SW480 (cell line): Measurements from ENCODE around the gene AP1M2.
"Not testable (repeated sequence)": the region's sequence is repeated elsewhere in the genome, so short reads cannot be mapped to it uniquely, and the experiment has no call there.

Source experiments
- DNase-seq: peaks from one replicate; pipeline ENCODE4 v3.0.0-alpha.2; 2016; ENCODE audit warnings: low spot score

AP1M2 gene

DNA sequence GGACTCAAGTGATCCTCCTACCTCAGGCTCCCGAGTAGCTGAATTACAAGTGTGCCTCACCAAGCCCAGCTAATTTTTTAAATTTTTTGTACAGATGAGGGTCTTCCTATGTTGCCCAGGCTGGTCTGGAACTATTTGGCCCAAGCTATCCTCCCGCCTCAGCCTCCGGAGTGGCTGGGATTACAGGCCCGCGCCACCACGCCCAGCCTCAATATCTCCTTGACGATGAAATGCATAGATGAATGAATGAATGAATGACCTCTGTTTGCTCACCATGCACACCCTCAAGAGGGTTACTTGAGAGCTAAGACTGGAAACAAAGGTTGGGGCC, 14.9 kb upstream of the AP1M2 start:
- DNase-seq = no peak

DNA sequence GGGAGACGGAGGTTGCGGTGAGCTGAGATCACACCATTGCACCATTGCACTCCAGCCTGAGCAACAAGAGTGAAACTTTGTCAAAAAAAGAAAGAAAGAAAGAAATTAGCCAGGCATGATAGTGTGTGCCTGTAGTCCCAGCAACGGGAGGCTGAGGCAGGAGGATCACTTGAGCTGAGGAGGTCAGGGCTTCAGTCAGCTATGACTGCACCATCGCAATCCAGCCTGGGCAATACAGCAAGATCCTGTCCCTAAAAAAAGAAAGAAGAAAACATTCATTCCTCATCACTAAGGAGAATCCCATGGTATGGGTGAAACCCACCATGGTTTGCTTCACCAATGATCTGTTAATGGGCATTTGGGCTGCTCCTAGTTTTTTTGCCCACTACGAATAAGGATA, 13.0 kb upstream of the AP1M2 start:
- no peak for DNase-seq

DNA sequence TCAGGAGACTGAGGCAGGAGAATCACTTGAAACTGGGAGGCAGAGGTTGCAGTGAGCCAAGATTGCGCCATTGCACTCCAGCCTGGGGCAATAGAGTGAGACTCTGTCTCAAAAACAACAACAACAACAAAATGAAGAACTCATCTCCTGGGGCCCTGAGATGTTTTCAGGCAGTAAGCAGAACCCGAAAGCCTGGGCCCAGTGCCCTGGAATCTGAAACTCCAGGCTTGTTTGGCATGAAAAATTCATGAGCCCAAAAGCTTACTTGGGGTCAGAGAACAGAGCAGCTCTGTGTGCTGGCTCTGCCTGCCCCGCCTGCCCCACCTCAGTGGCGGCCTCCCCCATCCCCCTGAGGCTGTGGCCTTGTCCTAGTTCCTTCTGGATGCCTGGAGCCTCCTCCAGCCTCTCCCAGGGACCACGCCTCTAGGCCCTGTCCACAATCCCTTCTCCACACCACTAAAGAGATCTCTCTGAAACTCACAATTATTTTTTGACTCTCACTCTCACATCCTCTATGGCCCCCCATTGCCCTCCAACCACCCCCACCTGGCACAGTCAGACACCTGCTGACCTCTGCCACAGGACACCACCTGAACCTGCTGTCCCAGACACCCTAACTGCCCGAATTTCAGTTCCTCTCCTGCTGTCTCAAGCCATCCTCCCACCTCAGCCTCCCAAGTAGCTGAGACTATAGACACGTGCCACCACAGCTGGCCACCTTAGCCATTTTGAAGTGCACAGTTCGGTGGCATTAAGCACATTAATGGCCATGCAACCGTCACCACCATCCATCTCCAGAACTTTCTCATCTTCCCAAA, 6.9 kb upstream of the AP1M2 start:
- no peak for DNase-seq

DNA sequence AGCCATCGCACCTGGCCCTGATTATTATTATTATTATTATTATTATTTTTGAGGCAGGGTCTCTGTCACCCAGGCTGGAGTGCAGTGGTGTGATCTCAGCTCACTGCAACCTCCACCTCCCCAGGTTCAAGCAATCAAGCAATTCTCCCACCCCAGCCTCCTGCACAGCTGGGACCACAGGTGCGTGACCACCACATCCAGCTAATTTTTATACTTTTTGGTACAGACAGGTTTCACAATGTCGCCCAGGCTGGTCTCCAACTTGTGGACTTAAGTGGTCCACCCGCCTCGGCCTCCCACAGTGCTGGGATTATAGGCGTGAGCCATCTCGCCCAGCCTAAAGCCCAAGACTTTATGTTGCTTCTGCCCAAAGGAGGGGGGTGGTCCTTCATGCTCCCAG, 6.0 kb upstream of the AP1M2 start:
- no peak for DNase-seq

DNA sequence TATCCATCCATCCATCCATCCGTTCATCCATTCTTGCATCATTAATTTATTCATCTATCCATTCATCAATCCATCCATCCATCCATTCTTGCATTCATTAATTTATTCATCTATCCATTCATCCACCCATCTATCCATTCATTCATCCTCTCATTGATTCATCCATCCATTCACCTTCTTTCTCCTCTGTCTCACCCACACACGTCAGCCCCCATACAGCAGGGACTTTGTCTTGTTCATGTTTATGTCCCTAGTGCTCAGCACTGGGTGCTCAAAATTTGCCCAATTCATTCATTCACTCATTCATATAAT, 683 bp upstream of the AP1M2 start:
- no peak for DNase-seq

DNA sequence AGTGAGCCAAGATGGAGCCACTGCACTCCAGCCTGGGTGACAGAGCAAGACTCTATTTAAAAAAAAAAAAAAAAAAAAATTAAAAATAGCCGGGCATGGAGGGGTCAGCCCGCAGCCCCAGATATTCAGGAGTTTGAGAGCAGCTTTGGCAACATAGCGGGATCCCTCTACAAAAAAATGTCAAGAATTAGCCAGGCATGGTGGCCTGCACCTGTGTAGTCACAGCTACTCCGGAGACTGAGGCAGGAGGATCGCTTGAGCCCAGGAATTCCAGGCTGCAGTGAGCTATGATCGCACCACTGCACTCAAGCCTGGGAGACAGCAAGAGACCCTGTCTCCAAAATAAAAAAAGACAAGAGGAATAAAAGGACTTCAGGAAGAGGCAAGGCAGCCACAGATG, 716 bp downstream of the AP1M2 start:
- no peak for DNase-seq

DNA sequence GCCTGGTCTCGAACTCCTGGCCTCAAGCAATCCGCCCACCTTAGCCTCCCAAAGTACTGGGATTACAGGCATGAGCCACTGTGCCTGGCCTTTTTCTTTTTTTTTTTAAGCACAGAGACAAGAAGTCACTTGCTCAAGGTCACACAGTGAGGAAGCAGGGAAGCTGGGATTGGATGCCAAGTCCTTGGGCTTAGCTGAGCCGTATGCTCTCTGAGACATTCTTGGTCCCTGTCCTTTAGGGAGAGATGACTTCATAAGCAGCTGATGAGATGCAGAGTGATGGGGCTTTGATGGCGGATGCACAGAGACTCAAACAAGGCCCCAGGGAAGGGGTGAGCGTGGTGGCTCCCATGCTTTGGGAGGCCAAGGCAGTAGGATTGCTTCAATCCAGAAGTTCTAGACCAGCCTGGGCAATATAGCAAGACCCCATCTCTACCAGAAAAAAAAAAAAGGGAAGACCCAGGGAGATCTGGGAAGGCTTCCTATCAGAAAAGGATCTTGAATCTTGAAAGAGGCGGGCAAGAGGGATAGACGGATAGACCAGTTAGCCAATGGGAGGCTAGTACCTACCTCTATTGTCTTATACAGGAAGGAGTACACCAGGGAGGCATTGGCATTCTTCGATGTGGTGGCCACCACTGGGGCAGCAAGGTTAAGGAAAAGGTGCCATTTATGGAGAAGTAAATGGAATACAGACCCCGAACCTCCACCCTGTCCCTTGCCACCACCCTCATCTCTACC, 3.9 kb downstream of the AP1M2 start:
- DNase-seq = no peak

DNA sequence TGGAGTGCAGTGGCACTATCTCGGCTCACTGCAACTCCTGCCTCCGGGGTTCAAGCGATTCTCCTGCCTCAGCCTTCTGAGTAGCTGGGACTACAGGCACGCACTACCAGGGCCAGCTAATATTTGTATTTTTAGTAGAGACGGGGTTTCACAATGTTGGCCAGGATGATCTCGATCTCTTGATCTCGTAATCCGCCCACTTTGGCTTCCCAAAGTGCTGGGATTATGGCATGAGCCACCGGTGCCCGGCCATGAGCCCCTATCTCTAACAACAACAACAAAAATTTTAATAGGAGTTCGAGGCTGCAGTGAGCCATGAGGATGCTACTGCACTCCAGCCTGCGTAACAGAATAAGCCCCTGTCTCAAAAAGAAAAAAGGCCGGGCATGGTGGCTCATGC, 5.0 kb downstream of the AP1M2 start:
- DNase-seq = no peak

DNA sequence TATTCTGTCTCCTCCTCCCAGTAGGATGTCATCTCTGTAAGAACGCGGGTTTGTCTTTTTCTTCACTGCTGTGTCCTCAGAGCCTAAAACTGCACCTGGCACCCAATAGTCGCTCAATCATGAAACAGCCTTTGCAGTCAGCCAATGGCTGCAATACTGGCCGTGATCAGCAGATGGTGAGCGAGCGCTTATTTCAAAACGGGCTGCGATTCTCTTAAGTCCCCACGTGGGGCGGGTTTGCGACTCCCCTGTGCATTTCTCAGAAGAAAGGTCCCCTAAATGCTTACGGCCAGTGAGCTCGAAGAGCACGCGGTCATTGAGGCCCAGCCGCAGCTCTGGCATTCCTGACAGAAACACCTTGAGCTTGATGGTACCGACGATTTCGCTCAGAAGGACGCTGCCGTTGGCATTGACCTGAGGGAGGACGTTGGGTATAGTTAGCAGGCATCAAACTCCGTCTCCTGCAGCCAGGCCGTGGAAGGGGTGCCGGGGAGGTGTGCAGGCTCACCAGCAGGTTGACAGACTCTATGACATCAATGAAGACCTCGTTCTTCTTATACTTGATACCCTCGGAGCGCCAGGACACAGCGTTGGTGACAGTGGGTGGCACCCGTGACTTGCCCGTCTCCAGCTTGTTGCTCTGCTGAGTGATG, 6.0 kb downstream of the AP1M2 start:
- DNase-seq = peak; percentile 88

DNA sequence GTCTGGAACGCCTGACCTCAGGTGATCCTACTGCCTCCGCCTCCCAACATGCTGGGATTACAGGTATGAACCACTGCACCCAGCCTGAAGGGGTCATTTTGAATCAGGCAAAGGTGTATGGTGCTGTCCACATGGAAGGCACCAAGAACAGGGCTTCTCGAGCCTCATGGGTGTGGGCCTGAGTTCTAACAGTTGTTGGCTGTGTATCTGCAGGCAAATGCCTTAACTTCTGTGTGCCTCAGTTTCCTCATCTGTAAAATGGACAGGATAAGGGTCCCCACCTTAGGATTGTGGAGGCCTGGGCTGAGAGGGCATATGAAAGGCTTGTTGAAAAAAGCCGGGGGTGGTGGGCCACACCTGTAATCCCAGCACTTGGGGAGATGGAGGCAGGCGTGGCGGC, 9.2 kb downstream of the AP1M2 start:
- no peak for DNase-seq

DNA sequence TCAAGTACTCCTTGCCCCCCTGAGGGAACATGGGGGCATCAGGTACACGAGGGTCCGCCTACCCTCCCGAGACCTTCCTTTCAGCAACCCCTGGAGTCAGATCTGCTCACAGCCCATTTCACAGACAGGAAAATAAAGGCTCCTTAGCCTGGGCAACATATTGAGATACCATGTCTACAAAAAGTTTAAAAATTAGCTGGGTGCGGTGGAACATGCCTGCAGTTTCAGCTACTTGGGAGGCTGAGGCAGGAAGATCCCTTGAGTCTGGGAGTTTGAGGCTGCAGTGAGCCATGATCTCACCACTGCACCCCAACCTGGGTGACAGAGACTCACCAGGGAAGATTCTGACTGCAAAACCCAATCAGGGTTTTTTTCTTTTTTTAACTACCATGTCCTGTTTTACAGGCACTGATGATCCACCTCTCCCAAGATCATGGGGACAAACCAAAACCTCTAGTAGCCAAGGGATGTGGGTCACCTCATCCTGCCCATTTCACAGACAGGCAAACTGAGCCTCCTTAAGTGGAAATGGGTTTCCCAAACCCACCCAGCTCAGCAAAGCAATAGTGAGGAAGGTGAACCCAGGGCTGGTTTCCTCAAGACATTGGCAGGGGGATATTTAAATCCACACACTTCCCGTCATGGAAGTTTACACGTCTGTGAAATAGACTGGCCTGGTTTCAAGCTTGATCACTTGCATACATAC, 11.9 kb downstream of the AP1M2 start:
- no peak for DNase-seq

DNA sequence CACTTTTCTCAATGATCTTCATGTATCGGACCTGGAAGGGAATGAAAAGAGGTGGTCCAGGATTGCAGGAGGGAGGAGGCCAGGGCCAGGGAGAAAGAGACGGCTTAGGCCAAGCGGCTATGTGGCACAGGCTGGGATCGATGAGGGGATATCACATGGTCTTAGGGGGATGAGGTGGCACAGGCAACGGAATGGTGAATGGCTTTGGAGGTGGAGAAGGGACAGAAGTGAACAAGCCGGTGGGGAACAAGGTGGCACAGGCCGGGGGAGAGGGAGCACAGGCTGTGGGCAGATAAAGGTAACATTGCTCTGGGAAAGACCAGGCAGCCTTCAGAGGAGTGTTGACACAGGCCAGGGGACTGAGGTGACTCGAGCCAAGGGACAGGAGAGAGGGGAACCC, 12.7 kb downstream of the AP1M2 start:
- no peak for DNase-seq

DNA sequence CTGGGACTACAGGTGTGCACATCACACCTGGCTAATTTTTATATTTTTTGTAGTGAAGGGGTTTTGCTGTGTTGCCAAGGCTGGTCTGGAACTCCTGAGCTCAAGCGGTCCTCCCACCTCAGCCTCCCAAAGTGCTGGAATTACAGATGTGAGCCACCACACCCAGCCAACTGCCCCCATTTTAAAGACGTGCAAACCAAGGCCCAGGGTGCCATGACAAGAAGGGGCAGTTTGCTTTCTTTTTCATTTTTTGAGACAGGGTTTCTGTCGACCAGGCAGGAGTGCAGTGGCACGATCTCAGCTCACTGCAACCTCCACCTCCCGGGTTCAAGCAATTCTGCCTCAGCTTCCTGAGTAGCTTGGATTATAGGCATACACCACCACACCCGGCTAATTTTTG, 13.3 kb downstream of the AP1M2 start:
- DNase-seq = not testable (repeated sequence)

DNA sequence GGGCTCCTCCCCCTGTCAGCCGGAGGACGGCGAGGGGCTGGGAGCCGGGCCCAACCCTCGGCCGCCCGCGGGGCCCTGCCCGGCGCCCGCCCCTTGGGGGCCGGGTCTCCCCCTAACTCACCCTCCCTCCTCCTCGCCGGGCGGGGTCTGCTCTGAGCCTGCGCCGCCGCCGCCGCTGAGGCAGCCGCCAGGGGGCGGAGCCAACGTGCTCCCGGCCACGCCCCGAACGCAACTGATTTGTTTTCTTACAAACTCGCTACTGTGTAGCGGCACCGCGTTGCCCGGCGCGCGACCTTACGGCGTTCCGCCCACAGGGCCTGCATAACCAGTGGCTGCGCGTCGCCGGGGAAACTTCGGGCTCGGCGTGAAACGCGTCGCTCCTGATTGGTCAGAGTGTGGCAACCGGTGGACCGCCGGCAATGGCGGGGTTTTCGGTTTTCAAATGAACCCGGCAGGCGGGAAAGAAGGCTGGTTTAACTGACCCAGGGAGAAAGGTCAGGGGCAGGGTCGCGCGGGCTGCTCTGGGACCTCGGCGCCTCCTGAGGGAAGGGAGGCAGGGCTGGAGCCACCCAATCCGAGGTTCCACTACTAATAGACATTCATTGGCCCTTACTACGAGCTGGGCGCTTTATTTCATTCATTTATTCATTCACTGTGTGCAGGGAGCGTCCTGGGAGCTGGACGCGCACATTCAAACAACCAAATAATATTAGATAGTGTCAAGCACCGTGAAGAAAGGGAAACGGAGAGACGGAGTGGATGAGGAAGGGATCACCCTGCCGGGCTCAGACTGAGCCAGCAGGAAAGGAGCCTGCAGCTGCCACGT, 18.1 kb downstream of the AP1M2 start, which contains the start of gene CDKN2D:
TSS of gene CDKN2D (minus strand) at position 154 of the 826 bp plus-strand sequence. CDS start 326 bp downstream, outside the sequence.
- peak; percentile 99 for DNase-seq

DNA sequence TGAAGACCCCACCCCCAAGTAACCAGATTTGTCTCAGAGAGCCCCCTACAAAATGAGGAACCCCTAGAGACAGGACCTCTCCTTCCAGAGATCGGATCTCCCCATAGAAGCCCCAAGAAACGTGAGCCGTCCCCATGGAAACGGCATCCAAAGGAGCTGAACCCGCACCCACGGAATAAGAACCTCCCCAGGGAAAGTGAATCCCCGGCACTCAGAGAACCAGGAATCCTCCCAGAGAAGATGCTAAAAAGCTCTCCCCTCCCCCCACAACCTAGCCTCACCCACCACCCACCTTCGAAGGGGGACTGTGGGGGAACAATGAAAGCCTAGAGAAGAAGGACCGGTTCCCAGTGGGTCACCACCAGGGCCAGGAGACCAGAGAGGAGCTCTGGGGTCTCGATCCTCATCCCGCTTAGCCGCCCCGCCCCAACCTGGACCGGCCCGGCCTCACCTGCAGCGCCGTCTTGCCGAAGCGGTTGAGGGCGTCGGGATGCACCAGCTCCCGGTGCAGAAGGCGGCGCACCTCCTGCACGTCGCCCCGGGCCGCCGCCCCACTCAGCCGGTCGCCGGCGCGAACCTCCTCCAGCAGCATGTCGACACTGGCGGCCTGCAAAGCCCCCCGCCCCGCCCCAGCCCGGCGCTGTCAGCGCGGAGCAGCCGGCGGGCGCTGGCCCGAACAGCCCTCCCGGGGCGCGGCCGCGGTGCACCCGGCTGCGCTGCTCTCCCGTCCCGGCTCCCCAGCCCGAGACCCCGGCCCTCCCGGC, 18.9 kb downstream of the AP1M2 start:
- peak; percentile 55 for DNase-seq

DNA sequence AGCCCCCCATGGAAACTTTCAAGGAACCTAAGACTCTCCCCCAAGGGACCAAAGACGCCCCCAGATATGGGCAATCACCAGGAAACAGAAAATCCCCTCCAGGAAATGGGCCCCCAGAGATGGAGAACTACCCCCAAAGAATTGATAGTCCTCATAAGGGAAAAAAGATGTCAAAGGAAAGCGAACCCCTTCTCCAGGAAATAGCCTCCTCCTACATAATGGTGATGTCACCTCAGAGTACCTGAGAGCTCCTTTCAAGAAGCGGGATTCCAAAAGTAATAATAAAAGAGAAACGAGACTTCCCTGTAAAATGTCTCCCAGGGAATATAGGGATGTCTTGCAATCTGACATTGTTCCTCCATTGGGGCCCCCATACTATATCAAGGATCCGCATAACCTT, 19.5 kb downstream of the AP1M2 start:
- DNase-seq = no peak

DNA sequence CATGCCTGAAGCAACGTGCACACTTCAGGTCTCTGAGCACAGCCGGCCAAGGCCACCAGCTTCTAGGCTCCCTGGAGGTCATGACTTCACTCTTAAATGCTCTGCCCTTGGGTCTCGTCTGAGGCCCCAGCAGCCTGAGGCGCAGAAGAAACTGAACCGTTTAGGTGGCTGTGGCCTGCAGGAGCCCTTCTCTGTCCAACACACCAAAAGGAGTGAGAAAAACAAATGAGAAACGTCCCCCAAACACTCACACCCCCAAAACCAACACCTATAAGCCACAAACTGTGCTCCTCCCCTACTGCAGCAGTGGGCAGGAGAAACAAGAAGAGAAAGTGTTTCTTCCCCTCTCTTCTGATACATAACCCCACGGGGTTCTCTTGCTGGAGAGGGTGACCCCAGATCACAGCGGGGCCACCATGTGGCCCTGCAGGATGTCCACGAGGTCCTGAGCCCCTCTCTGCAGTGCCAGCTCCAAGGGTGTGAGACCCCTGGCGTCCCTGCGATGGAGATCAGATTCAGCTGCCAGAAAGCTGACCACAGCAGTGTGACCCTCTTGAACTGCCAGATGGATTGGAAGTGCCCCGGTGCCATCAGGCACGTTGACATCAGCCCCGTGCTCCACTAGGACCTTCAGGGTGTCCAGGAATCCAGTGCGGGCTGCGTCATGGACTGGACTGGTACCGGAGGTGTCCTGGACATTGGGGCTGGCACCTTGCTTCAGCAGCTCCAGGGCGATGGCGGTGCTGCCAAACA, 20.3 kb downstream of the AP1M2 start:
- DNase-seq = no peak

DNA sequence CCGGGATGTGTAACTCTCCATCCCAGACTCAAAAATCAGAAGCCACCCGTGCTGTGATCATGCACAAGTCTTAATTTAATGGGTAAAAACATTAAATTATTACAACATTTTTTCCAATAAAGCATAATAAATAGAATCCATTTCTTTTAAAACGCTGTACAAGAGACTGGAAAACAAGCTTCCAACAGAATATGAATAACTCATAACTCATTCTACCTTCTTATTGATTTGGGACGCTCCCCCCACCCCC, 20.8 kb downstream of the AP1M2 start:
- no peak for DNase-seq

DNA sequence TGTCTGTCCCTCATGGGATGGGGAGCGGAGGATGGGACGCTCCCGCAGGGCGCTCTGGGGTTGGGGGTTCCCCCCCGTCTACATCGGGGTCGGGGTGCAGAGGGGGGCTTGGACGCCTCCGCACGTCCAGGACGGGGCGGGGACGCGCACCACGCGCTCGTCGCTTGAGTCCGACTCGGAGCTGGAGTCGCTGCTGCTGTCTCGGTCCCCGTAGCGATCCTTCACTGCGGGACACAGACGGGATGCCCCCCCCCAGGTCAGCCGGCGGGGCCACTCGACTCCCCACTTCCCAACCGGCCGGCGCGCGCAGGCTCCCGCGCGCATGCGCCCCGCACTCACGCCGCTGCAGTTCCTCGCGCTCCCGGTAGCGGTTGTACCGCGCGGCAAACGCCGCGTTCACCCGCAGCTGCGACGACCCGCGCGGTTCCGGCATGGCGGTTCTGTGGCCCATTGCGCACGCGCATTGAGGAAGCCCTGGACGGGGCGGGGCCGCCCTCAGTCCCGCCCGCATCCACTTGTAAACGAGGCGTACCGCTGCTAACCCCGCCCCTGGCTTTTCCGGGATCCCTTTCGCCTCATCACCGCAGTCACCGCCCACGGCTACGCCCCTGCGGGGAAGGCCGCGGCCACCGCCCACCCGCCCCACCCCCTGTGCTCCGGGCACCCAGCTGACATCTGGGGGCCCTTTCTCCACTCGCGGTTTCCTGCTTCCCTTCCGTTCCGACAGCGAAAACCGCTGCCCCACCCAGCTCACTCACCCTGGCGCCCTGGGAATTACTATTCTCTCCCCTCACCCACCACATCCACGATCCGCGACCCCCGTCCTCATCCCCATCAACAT, 21.3 kb downstream of the AP1M2 start, which contains the start of gene KRI1:
TSS of gene KRI1 (minus strand) at position 444 of the 841 bp plus-strand sequence. CDS start at position 433, 11 bp downstream.
- DNase-seq = peak; percentile 98
